HepG2 (cell line): ENCODE data around the gene ATG5. TPM values are rescaled to one million over a fixed set of nuclear protein-coding genes. Genes with fewer than 3 reads are reported as not detected.
A peak's percentile ranks its signal among the peaks of the same experiment; 100 is the strongest.

Experiments
- ATAD3A ChIP-seq: sonication (generic); formaldehyde crosslinking; IDR thresholded peaks from 2 replicates; pipeline ENCODE4 v1.4.0; 2020; ENCODE audit warnings: missing genetic modification reagents
- ATM ChIP-seq: fragments of 450-650 bp; IDR thresholded peaks from 2 replicates; pipeline ENCODE4 v1.7.1; 2017; ENCODE audit warnings: mild to moderate bottlenecking, borderline replicate concordance
- BRD4 ChIP-seq: sonication (generic); formaldehyde crosslinking; IDR thresholded peaks from 2 replicates; pipeline ENCODE4 v1.4.0; 2020; ENCODE audit warnings: missing genetic modification reagents
- CBX2 ChIP-seq, 2 experiments: fragments of 200-600 bp in 1 of 2; sonication (generic); formaldehyde crosslinking in 1 of 2; IDR thresholded peaks; 2 replicates each; pipeline versions ENCODE4 v1.7.0 to v1.8.1; 2018 to 2022; ENCODE audit warnings: low read depth in 2 of 2, low read length in 1 of 2, mild to moderate bottlenecking in 1 of 2, missing genetic modification reagents in 1 of 2
- IRX3 ChIP-seq: sonication (generic); formaldehyde crosslinking; IDR thresholded peaks from 2 replicates; pipeline ENCODE4 v1.8.1; 2023; ENCODE audit warnings: mild to moderate bottlenecking, low read depth, missing genetic modification reagents, borderline replicate concordance
- MXI1 ChIP-seq: IDR thresholded peaks from 3 replicates; pipeline ENCODE4 v1.6.1; 2012; ENCODE audit warnings: low read depth, low read length, inconsistent platforms, borderline replicate concordance
- NCOR1 ChIP-seq: fragments of 200-600 bp; sonication (generic); IDR thresholded peaks from 2 replicates; pipeline ENCODE4 v1.7.0; 2017; ENCODE audit warnings: antibody characterized with exemption, low read length, borderline replicate concordance
- PHF5A ChIP-seq: IDR thresholded peaks from one replicate; pipeline ENCODE4 v1.6.1; 2018; ENCODE audit warnings: low read depth, missing genetic modification reagents; ENCODE audit not compliant: unreplicated experiment
- POGZ ChIP-seq: sonication (generic); formaldehyde crosslinking; IDR thresholded peaks from 2 replicates; pipeline ENCODE4 v1.4.0; 2020; ENCODE audit warnings: mild to moderate bottlenecking, missing genetic modification reagents
- RXRA ChIP-seq: sonication (generic); formaldehyde crosslinking; IDR thresholded peaks from 2 replicates; pipeline ENCODE4 v1.5.1; 2020; ENCODE audit warnings: missing genetic modification reagents
- RXRB ChIP-seq: IDR thresholded peaks from 2 replicates; pipeline ENCODE4 v1.6.1; 2016; ENCODE audit warnings: borderline replicate concordance, missing genetic modification reagents, missing compliant biosample characterization
- SMARCE1 ChIP-seq: fragments of 450-650 bp; IDR thresholded peaks from 2 replicates; pipeline ENCODE4 v1.6.1; 2017; ENCODE audit warnings: borderline replicate concordance
- ZC3H4 ChIP-seq: sonication (generic); formaldehyde crosslinking; IDR thresholded peaks from 2 replicates; pipeline ENCODE4 v1.4.0; 2020; ENCODE audit warnings: missing genetic modification reagents, borderline replicate concordance
- ZNF18 ChIP-seq: sonication (generic); formaldehyde crosslinking; IDR thresholded peaks from 2 replicates; pipeline ENCODE4 v1.8.0; 2022; ENCODE audit warnings: mild to moderate bottlenecking, missing genetic modification reagents; ENCODE audit not compliant: insufficient replicate concordance
- ZNF383 ChIP-seq: sonication (generic); formaldehyde crosslinking; IDR thresholded peaks from 2 replicates; pipeline ENCODE4 v1.4.0; 2020; ENCODE audit warnings: missing genetic modification reagents, mild to moderate bottlenecking, borderline replicate concordance
- ZNF460 ChIP-seq: sonication (generic); formaldehyde crosslinking; IDR thresholded peaks from 2 replicates; pipeline ENCODE4 v1.5.1; 2020; ENCODE audit warnings: missing genetic modification reagents, mild to moderate bottlenecking, borderline replicate concordance
- ZNF513 ChIP-seq: sonication (generic); formaldehyde crosslinking; conservative IDR thresholded peaks from 2 replicates; pipeline ENCODE4 v1.5.0; 2020; ENCODE audit warnings: missing genetic modification reagents
- ZNF660 ChIP-seq: sonication (generic); formaldehyde crosslinking; IDR thresholded peaks from 2 replicates; pipeline ENCODE4 v1.5.1; 2020; ENCODE audit warnings: mild to moderate bottlenecking, low read depth, missing genetic modification reagents, borderline replicate concordance
- ZNF713 ChIP-seq: sonication (generic); formaldehyde crosslinking; IDR thresholded peaks from 2 replicates; pipeline ENCODE4 v1.4.0; 2020; ENCODE audit warnings: mild to moderate bottlenecking, missing genetic modification reagents
- ZNF776 ChIP-seq: sonication (generic); formaldehyde crosslinking; IDR thresholded peaks from 2 replicates; pipeline ENCODE4 v1.4.0; 2020; ENCODE audit warnings: mild to moderate bottlenecking, missing genetic modification reagents
- polyA plus RNA-seq, 8 experiments: library from polyadenylated mRNA; depleted of rRNA in 3 of 8; stranded (reverse) in 7 of 8; unstranded in 1 of 8; fragments of >200 nt; fragmentation: Illumina TruSeq in 4 of 8; extraction: Trizol in 4 of 8; gene quantifications; 2 replicates each; pipeline versions ENCODE4 v1.2.1 to v1.2.3, GENCODE V29; 2011 to 2016; ENCODE audit warnings: low read depth in 4 of 8, missing spikeins in 1 of 8, mixed read lengths in 1 of 8; ENCODE audit not compliant: insufficient read depth in 1 of 8
- total RNA-seq, 5 experiments: library from RNA; depleted of rRNA; stranded (reverse); fragments of >200 nt; fragmentation: Illumina TruSeq; extraction: Trizol; gene quantifications; 2 replicates each; pipeline ENCODE4 v1.2.3, GENCODE V29; 2016; ENCODE audit warnings: low read depth in 1 of 5
- TF ChIP-seq, protein P1 (sequence below), 2 experiments: IDR thresholded peaks; 2 replicates each; pipeline ENCODE4 v1.6.1; 2011 to 2012; ENCODE audit warnings: low read length in 2 of 2, borderline replicate concordance in 1 of 2, low read depth in 1 of 2, mild to moderate bottlenecking in 1 of 2, moderate library complexity in 1 of 2

Gene ATG5
- total and polyA plus RNA-seq, 2 of the 13 experiments (the other 11 are each of a cell fraction or from before 2014, with no cell fraction given) = 21.3 to 48.0 TPM

- no peak for TF ChIP-seq ZNF383 (CRISPR knock-in tag)
- TF ChIP-seq BRD4 (CRISPR knock-in tag) = peak; percentile 59
- no peak for TF ChIP-seq SMARCE1
- no peak for TF ChIP-seq ZNF660 (CRISPR knock-in tag)
- TF ChIP-seq ZNF776 (CRISPR knock-in tag) = no peak
- TF ChIP-seq ZNF713 (CRISPR knock-in tag) = 0 out of 2 replicates have a peak, but pooled peaks have one; percentile 92
- TF ChIP-seq CBX2 (IDR thresholded peaks at IDR 0.05; ENCODE audit: low read depth, low read length) = no peak
- TF ChIP-seq CBX2 (CRISPR knock-in tag; IDR thresholded peaks at IDR 0.05; ENCODE audit: low read depth) = peak; percentile 28; the same call in 1 of the 2 replicates
- peak; percentile 72; the same call in 1 of the 2 replicates for TF ChIP-seq RXRB (CRISPR knock-in tag)
- peak; percentile 100 for TF ChIP-seq POGZ (CRISPR knock-in tag)
- TF ChIP-seq ZC3H4 (CRISPR knock-in tag) = no peak
- no peak for TF ChIP-seq ATAD3A
- no peak for TF ChIP-seq PHF5A
- TF ChIP-seq ATM = no peak
- TF ChIP-seq ZNF460 (CRISPR knock-in tag) = no peak; the same call in 1 of the 2 replicates
- TF ChIP-seq IRX3 (CRISPR knock-in tag) = no peak
- no peak for TF ChIP-seq ZNF513
- TF ChIP-seq NCOR1 = no peak; the same call in 1 of the 2 replicates
- TF ChIP-seq MXI1 = peak; percentile 89; the same call in 1 of the 3 replicates
- peak; percentile 86 for TF ChIP-seq ZNF18 (CRISPR knock-in tag)
- TF ChIP-seq, protein P1, sequence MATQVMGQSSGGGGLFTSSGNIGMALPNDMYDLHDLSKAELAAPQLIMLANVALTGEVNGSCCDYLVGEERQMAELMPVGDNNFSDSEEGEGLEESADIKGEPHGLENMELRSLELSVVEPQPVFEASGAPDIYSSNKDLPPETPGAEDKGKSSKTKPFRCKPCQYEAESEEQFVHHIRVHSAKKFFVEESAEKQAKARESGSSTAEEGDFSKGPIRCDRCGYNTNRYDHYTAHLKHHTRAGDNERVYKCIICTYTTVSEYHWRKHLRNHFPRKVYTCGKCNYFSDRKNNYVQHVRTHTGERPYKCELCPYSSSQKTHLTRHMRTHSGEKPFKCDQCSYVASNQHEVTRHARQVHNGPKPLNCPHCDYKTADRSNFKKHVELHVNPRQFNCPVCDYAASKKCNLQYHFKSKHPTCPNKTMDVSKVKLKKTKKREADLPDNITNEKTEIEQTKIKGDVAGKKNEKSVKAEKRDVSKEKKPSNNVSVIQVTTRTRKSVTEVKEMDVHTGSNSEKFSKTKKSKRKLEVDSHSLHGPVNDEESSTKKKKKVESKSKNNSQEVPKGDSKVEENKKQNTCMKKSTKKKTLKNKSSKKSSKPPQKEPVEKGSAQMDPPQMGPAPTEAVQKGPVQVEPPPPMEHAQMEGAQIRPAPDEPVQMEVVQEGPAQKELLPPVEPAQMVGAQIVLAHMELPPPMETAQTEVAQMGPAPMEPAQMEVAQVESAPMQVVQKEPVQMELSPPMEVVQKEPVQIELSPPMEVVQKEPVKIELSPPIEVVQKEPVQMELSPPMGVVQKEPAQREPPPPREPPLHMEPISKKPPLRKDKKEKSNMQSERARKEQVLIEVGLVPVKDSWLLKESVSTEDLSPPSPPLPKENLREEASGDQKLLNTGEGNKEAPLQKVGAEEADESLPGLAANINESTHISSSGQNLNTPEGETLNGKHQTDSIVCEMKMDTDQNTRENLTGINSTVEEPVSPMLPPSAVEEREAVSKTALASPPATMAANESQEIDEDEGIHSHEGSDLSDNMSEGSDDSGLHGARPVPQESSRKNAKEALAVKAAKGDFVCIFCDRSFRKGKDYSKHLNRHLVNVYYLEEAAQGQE (IDR thresholded peaks at IDR 0.05; ENCODE audit: borderline replicate concordance in 1 of 2, low read depth in 1 of 2, low read length in 2 of 2) = peak in 1 of 2 experiments; percentile 53; a peak in 1 of 4 replicates
- peak; percentile 93 for TF ChIP-seq RXRA
Observed at GRCh38 chr6:106325336-106326178, at the start of gene ATG5 (continued).
